Stimulated activated CD8-positive, alpha-beta memory T cell treated with anti-CD3 and anti-CD28 coated beads, Interleukin-12 subunit alpha, Interleukin-12 subunit beta, amount 100 ng/mL, for 24 hours (primary cell): Measurements from ENCODE around the gene ABCD4.

ENCODE experiments used
- DNase-seq: peaks from one replicate; pipeline ENCODE4 v3.0.0-alpha.2; 2020; ENCODE audit errors: extremely low read depth

ABCD4 gene

DNA sequence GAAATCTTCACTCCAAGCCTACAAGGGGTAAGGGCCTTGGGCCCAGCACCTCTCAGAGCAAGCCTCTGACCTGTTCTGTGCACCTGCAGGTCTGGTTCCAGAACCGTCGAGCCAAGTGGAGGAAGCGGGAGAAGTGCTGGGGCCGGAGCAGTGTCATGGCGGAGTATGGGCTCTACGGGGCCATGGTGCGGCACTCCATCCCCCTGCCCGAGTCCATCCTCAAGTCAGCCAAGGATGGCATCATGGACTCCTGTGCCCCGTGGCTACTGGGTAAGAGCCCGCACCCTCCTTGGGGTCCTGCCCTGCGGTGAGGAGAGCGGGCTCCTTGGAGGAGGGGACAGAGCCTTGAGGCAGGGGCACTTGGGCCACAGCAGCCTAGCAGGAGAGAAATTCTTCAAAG, 43.2 kb downstream of the ABCD4 start:
- no peak for DNase-seq

DNA sequence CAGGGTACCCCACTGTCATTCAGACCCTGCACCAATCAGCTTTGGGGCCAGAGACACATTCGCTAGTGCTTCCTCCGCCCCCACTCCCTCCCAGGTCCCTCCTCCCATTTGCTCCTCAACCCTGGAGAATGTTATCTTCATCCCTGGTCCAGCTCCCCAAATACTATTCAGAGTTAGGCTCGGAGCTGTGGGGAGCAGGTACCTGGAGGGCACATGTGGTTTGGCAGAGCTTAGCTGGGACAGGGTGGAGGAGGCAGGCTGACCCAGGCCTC, 44.0 kb downstream of the ABCD4 start:
- DNase-seq, result no peak

GRCh38 chr14:74257941-74258763, 44.6 kb downstream of the ABCD4 start:
- no peak for DNase-seq

DNA sequence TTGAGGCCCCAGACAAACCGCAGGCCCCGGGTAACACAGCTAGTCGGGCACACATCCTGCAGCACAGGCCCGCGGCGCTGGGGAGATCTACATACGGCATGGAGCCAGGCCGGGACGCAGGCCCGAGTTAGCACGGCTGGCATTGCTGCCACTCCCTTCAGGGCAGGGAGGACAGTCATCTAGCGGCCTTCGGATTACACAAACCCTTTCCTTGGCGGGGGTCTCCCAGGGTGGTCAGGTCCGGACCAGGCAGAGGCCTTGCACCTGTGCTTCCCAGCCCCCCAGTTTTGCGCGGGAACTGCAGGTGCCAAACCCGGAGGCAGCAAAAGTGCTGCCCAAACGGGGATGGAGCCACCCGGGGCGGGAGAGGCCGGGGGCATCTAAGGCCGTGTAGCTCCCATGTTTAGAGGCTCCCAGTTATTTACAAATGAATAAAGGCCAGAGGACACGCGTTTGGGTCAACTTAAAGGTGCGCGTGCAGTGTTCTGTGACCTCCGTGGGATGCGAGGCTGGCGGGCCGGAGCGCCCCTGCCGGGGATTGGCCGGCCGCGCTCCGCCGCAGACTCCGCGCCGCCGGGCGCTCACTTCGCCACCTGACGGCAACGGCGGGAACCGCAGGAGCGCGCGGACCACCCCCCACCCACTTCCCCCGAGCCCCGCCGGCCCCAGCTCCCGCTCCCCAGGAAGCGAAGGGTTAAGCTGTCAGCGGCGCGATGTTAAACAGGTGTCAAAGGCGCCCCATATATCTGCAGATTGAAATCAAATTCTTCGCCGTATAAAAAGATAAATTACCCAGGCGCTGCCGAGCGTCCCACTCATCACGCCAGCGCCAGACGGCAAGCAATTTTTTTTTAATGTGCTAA, 45.4 kb downstream of the ABCD4 start:
- peak; percentile 19 for DNase-seq

DNA sequence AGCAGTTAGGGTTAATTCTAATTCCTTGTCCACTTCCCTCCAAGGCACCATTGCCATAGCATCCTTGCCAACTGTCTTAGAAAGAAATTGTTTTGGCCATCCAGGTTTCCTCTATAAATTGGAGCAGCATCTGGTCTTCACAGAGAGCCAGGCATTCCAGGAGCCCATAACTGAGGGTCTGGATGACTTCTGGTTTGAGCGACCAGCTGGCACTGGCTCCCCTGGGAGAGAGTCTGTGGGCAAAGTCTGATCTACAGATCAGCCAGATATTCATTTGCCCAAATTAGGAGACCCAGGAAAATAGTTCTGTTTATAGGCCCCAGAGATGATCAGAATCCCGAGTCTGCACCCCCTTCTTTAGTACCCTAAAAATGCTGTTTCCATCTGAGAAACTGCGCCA, 47.5 kb downstream of the ABCD4 start:
- no peak for DNase-seq

GRCh38 chr14:74249433-74250375, 53.0 kb downstream of the ABCD4 start:
- no peak for DNase-seq

DNA sequence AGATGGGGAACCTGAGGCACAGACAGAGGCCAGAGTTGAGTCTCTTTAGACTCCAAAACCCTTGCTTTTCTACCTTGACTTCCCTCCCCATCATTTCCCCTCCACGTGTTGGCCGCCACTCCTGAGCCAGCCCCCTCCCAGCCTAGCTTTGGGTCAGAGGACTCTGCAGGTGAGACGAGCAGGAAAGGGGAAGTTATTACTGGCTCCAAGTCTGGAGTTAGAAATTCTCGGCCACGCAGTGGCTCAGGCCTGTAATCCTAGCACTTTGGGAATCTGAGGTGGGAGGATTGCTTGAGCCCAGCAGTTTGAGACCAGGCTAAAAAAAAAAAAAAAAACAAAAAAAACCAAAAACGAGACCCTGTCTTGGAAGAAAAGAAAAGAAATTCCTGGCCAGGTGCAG, 54.7 kb downstream of the ABCD4 start:
- no peak for DNase-seq

GRCh38 chr14:74246542-74246941, 56.2 kb downstream of the ABCD4 start:
- DNase-seq, result no peak

- DNase-seq, result no peak
Measured at GRCh38 chr14:74245292-74245691, 57.4 kb downstream of the ABCD4 start.

- no peak for DNase-seq
Measured at GRCh38 chr14:74244115-74244514, 58.6 kb downstream of the ABCD4 start.

GRCh38 chr14:74243051-74243450, 59.7 kb downstream of the ABCD4 start:
- DNase-seq, result no peak

DNA sequence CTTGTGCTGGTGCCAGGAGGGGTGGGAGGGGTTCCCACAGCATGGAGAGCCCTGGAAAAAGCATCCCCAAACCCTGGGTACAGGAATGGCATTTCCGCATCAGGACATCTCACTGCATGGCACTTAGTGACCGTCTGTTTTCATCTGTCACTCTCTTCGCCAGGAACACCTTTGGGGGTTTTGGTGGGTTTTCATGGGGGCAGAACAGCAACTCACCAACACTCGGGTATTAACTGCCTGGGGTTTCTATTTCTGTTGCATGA, 60.0 kb downstream of the ABCD4 start:
- no peak for DNase-seq

GRCh38 chr14:74242021-74242779, 60.5 kb downstream of the ABCD4 start:
- DNase-seq, result no peak

DNA sequence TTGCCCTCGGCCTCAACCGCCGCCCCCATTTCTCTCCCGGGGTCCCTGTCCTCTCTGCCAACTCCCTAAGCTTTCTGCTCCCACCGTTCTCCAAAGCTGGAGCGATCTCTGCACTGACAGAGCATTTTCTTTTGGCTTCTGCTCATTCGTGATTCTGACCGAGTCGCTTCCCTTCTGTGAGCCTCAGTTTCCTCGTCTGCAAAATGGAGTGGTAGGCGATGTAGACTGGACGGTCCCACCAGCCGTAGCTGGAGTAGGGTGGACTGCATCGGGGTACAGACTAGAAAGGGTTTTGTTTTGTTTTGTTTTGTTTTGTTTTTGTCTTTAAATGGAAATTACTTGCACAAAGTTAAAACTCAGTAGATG, 61.1 kb downstream of the ABCD4 start:
- DNase-seq, result no peak

- no peak for DNase-seq
Measured at GRCh38 chr14:74240794-74241651, 61.7 kb downstream of the ABCD4 start.

DNA sequence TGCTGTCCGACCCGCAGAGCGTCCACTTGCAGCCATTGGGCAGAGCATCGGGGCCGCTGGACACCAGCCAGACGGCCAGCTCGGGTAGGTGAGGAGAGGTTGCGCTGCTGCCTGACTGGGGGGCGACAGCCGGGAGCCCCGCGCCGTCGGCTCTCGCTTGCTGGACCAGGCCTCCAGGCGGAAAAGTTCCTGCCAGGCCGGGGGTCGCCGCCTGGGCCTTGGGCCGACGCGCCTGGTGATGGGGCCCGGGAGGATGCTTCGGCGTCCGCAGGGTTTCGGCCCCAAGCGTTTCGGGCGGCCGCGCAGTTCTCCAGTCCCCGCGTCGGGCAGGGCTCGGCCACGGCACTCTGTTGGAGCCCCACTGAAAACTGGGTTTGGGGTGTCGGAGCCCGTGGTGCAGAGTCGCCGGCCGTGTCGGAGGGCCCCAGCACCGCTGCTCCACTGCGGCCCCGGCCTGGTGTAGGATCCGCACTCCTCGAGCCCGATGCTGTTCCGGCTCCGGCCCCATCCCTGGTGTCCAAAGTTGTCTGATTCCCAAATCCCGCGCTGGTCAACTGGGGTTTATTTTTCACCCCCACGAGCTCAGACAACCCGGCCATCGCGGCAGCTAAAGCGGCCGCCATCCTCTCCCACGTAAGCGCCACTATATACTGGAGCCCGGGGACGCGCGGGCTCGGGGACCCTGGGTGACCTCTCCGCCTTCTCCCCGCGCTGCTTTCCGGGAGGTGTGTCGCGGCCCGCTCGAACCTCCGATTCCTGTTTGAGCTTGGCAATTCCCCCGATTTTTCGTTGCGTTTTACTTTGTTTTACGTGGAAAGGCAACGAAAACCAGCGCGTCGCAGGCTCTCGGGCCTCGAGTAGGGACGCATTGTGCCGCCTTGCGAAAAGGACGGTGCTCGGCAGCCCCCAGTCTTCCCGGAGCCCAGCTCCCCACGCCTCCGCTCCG, 62.6 kb downstream of the ABCD4 start:
- DNase-seq, result no peak

GRCh38 chr14:74238974-74239847, 63.5 kb downstream of the ABCD4 start, which contains the start of gene VSX2:
Gene VSX2, plus strand, starts transcription at chr14:74239449. Its CDS starts 113 bp downstream, at chr14:74239562.
- no peak for DNase-seq

GRCh38 chr14:74237441-74237840, 65.3 kb downstream of the ABCD4 start:
- no peak for DNase-seq
